Stimulated activated CD4-positive, alpha-beta T cell treated with anti-CD3 and anti-CD28 coated beads, TNF-alpha, amount 100 ng/mL, for 48 hours (primary cell): ENCODE measurements around the gene GRIN3A.
"Not testable (repeated sequence)": the region's sequence is repeated elsewhere in the genome, so short reads cannot be mapped to it uniquely, and the experiment has no call there.

Source experiments
- DNase-seq, 3 donors: peaks; one replicate each; pipeline ENCODE4 v3.0.0-alpha.2; 2020; ENCODE audit warnings: low read depth in 3 of 3

Gene GRIN3A

GRCh38 chr9:101738566-101739183 lies at the start of gene GRIN3A:
Gene GRIN3A, minus strand, starts transcription at chr9:101738647. Its CDS starts 668 bp downstream, at chr9:101737979.
- no peak for DNase-seq

- DNase-seq = no peak
Observed at GRCh38 chr9:101787891-101788290, 49.4 kb upstream of the GRIN3A start.

GRCh38 chr9:101778332-101778731 lies 39.9 kb upstream of the GRIN3A start:
- no peak for DNase-seq

GRCh38 chr9:101764472-101764871 lies 26.0 kb upstream of the GRIN3A start:
- no peak for DNase-seq

GRCh38 chr9:101758304-101758930 lies 20.0 kb upstream of the GRIN3A start:
- no peak for DNase-seq

- DNase-seq = no peak
Observed at GRCh38 chr9:101753716-101754115, 15.3 kb upstream of the GRIN3A start.

- no peak for DNase-seq
Observed at GRCh38 chr9:101751895-101752294, 13.4 kb upstream of the GRIN3A start.

GRCh38 chr9:101739311-101739710 lies 864 bp upstream of the GRIN3A start:
- DNase-seq = no peak

GRCh38 chr9:101737705-101738565 lies 512 bp downstream of the GRIN3A start:
- DNase-seq = no peak

- DNase-seq = no peak
Observed at GRCh38 chr9:101737165-101737704, 1.2 kb downstream of the GRIN3A start.

GRCh38 chr9:101736717-101737116 lies 1.7 kb downstream of the GRIN3A start:
- no peak for DNase-seq

GRCh38 chr9:101731429-101731828 lies 7.0 kb downstream of the GRIN3A start:
- no peak for DNase-seq

GRCh38 chr9:101727612-101728524 lies 10.6 kb downstream of the GRIN3A start:
- peak in 1 of 3 donors; percentile 8 for DNase-seq

- DNase-seq = not testable (repeated sequence)
Observed at GRCh38 chr9:101724271-101724670, 14.2 kb downstream of the GRIN3A start.

GRCh38 chr9:101718192-101718591 lies 20.3 kb downstream of the GRIN3A start:
- no peak for DNase-seq

GRCh38 chr9:101716629-101717028 lies 21.8 kb downstream of the GRIN3A start:
- DNase-seq = no peak

- peak; percentile 3 to 12 (median 9) for DNase-seq
Observed at GRCh38 chr9:101711330-101711941, 27.0 kb downstream of the GRIN3A start.

- no peak for DNase-seq
Observed at GRCh38 chr9:101708855-101709254, 29.6 kb downstream of the GRIN3A start.

GRCh38 chr9:101707721-101708120 lies 30.7 kb downstream of the GRIN3A start:
- DNase-seq = no peak

- DNase-seq = no peak
Observed at GRCh38 chr9:101706997-101707396, 31.4 kb downstream of the GRIN3A start.

- DNase-seq = no peak
Observed at GRCh38 chr9:101706261-101706798, 32.1 kb downstream of the GRIN3A start.
